ENCODE data around the gene CRHR1. TPM values are rescaled to one million over a fixed set of nuclear protein-coding genes. Genes with fewer than 3 reads are reported as not detected.

CRHR1 gene
- total and polyA plus RNA-seq, 8 donors, result not detected

- no peak for ATAC-seq
- intact Hi-C loops (cut with DNase I), result no loop called here
Observed at GRCh38 chr17:45841883-45842525, 57.9 kb downstream of the CRHR1 start.

GRCh38 chr17:45843722-45844121, 59.6 kb downstream of the CRHR1 start:
- ATAC-seq, result no peak
- TF ChIP-seq CTCF (IDR thresholded peaks at IDR 0.05), result no peak

More at GRCh38 chr17:45841883-45842525, 57.9 kb downstream of the CRHR1 start:
- no peak for DNase-seq
- H3K9me3 ChIP-seq, result no peaks in the 10 kb centered on the region
- no peak for TF ChIP-seq CTCF (IDR thresholded peaks at IDR 0.05)
- no peaks in the 10 kb centered on the region for H3K36me3 ChIP-seq
- peaks cover 0 to 14% of the 10 kb centered on the region in 2 donors for H3K27me3 ChIP-seq
- H3K27ac ChIP-seq, result no peak overlapping the region
- no peaks in the 10 kb centered on the region for H3K4me1 ChIP-seq
- no peak overlapping the region for H3K4me3 ChIP-seq

GRCh38 chr17:45844695-45845375, 60.7 kb downstream of the CRHR1 start, which contains the start of gene SPPL2C:
Gene SPPL2C, plus strand, starts transcription at chr17:45844881. Its CDS starts 26 bp downstream, at chr17:45844907.
- intact Hi-C loops (cut with DNase I), result no loop called here
- Histone ChIP-seq H3K36me3 (no peaks in the 10 kb centered on the region), H3K9me3 (no peaks in the 10 kb centered on the region), H3K27ac (no peak within 1 kb of the TSS), H3K4me3 (no peak within 1 kb of the TSS), H3K27me3 (peaks cover 0 to 14% of the 10 kb centered on the region in 2 donors), H3K4me1 (no peaks in the 10 kb centered on the region)
- no peak for TF ChIP-seq CTCF (IDR thresholded peaks at IDR 0.05)
- DNase-seq, result no peak
- no peak for ATAC-seq

More at GRCh38 chr17:45843722-45844121, 59.6 kb downstream of the CRHR1 start:
- Histone ChIP-seq H3K27ac (no peak overlapping the region), H3K4me1 (no peaks in the 10 kb centered on the region), H3K9me3 (no peaks in the 10 kb centered on the region), H3K36me3 (no peaks in the 10 kb centered on the region), H3K4me3 (no peak overlapping the region), H3K27me3 (peaks cover 0 to 8% of the 10 kb centered on the region in 2 donors)
- no peak for DNase-seq
- intact Hi-C loops (cut with DNase I), result no loop called here

GRCh38 chr17:45845376-45846185, 61.5 kb downstream of the CRHR1 start:
- no peak for TF ChIP-seq CTCF (IDR thresholded peaks at IDR 0.05)
- intact Hi-C loops (cut with DNase I), result no loop called here
- Histone ChIP-seq H3K36me3 (no peaks in the 10 kb centered on the region), H3K4me1 (no peaks in the 10 kb centered on the region), H3K27ac (no peak overlapping the region), H3K27me3 (peaks cover 0 to 14% of the 10 kb centered on the region in 2 donors), H3K4me3 (no peak overlapping the region), H3K9me3 (no peaks in the 10 kb centered on the region)
- ATAC-seq, result no peak
- no peak for DNase-seq

GRCh38 chr17:45846223-45846622, 62.1 kb downstream of the CRHR1 start:
- Histone ChIP-seq H3K4me3 (no peak overlapping the region), H3K9me3 (no peaks in the 10 kb centered on the region), H3K36me3 (no peaks in the 10 kb centered on the region), H3K27me3 (peaks cover 0 to 20% of the 10 kb centered on the region in 2 donors), H3K27ac (no peak overlapping the region), H3K4me1 (no peaks in the 10 kb centered on the region)
- no peak for DNase-seq
- ATAC-seq, result no peak
- intact Hi-C loops (cut with DNase I), result no loop called here
- no peak for TF ChIP-seq CTCF (IDR thresholded peaks at IDR 0.05)
